ENCODE measurements around the gene PNRC2.
"Not testable (repeated sequence)": the region's sequence is repeated elsewhere in the genome, so short reads cannot be mapped to it uniquely, and the experiment has no call there.

The PNRC2 gene

GRCh38 chr1:23947366-23947765 lies 12.3 kb upstream of the PNRC2 start:
- no peak for DNase-seq (ENCODE audit: low read depth in 1 of 2, low spot score in 1 of 2)

DNA sequence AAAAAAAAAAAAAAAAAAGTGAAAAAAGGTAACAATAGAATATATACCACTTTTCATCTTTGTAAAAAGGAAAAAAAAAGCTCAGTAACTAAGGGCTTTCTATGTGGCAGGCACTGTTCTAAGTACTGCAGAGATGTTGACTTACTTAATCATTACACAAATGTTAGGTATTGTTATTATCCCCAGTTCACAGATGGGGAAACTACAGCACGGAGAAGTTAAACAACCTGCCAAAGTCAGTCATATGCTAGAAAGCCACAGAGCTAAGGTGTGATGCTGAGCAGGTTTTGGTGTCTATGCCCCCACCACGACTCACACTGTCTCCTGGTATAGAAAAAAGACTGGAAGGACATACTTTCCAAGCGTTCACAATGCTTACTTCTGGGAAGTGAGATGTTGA lies 6.6 kb upstream of the PNRC2 start:
- no peak for DNase-seq (ENCODE audit: low read depth in 1 of 2, low spot score in 1 of 2)

DNA sequence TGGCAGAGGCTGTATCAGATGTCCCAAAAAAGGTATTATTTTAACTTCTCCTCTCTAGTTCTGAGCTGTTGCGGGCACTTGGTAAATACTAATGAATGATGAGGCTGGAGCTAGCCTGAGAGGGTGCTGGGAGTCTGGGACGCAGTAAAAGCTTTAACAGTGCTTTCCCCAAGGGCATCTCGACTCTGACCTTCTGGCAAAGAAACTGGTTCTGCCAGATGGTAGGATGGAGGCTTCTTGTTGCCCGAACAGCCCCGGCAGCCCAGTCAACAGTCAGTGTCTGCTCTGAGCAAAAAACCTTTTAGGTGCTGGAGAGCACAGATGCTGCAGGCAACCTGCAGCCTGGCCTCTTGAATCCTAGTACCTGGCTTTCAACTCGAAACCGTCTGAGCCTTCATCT lies 2.5 kb upstream of the PNRC2 start:
- DNase-seq (ENCODE audit: low read depth in 1 of 2, low spot score in 1 of 2), result no peak

DNA sequence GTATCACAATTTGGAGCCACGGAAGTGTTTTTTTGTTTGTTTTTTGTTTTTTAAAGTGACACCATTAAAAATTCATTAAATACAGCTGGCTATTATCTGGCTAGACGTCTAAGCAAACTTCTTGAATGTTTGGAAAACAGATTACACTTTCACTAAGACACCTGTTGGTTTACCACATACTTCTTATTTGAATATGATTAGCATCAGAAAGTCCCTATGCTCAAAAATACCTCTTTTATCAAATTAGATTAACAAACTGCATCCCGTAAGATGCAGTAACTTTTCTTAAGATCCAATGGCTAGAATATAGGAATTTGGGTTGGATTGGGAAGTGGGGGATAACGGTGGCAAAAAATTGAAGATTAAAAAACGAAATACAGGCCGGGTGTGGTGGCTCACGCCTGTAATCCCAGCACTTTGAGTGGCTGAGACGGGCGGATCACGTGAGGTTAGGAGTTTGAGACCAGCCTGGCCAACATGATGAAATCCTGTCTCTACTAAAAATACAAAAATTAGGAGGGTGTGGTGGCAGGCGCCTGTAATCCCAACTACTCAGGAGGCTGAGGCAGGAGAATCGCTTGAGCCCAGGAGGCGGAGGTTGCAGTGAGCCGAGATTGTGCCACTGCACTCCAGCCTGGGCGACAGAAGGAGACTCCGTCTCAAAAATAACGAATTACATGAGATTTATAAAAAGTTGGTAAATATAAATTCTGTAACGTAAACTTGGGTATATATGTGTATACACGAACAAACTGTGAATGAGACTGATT lies 1.4 kb upstream of the PNRC2 start:
- DNase-seq (ENCODE audit: low read depth in 1 of 2, low spot score in 1 of 2), result not testable (repeated sequence)

DNA sequence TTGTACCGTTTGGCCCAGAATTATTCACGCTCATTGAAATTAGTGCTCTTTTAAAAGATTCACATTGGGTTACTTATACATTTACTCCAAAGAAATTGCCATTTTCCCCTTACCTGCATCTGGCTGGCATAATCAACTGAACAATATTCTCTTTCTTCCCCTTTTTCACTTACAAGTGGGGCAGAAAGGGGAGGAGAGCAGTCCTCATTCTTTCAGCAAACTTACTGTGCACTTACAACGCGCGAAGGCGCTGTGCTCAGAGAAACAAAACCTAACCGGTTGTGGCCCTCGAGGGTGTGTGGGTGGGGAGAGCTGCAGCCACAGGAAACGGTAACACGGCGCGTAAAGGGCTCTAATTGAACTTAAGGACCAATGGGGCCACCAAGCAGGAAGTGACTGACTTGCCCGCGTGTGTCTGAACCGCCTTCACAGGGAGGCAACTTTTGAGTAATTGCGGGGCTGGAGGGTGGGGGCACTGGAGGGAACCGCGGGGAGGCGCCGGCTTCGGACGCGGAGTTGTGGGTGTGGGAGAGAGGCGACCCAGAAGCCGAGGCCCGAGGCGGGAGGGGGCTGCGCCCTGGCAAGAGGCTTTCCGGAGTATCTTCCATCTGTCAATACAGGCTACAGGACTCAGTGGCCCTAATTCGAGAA lies 693 bp upstream of the PNRC2 start:
- DNase-seq (ENCODE audit: low read depth in 1 of 2, low spot score in 1 of 2), result peak; percentile 75 to 84

DNA sequence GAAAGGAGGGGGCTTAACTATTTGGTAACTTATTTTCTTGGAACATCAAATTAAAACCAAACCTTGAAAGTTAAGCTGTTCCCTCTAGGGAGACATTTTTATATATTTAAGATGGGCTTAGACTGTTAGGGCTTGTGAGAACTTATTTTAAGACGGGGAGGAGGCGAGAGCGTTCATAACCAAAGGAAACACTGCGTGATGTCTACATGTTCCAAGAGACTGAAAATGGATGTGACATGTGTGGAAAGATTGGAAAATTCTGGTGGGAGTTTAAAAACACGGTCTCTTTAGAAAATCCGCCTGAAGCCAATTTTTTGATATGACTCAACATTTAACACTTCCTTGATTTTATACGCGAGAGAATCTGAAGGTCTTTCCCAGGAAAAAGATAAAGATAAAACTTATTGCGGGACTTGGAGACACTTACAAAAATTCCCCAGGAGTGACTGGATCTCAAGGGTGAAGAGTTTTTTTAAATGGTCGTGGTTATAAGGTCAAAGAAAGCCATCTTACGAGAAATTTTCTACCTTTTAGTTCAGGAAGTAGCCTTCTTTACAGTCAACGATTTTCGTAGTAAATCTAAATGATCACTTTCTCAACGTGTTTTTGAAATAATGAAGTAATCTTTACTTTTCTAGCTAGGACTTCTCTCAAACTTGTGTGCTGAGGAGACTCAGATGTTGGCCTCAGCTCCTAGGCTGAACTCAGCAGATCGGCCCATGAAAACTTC lies 828 bp downstream of the PNRC2 start:
- DNase-seq (ENCODE audit: low read depth in 1 of 2, low spot score in 1 of 2), result no peak

DNA sequence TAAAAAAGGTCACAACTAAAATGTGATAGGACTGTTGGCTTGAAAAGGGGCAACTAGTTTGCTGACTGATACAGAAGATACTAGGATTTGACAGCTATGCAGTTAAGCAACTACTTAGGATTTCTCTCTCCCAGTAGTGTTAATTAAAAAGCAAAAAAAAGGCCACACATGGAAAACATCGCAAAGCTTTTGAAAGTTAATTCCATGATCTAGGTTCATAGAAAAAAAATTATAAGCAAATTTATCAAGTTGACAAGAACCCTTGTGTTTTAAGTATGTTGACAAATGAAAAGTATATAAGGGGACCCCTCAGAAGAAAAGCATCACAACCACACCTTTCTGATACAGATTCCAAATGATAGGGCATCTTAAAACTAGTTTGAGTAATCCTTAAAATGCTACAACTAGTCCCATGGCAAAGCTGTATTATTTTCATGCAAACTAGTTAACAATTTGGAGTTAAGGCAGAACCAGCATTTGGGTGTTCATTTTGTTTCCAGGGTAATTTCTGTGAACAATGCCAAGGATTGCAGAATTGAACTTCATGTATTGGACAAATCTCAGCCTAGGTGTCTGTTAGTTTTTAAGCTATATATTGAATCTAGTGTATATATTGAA lies 4.1 kb downstream of the PNRC2 start:
- DNase-seq (ENCODE audit: low read depth in 1 of 2, low spot score in 1 of 2), result no peak

DNA sequence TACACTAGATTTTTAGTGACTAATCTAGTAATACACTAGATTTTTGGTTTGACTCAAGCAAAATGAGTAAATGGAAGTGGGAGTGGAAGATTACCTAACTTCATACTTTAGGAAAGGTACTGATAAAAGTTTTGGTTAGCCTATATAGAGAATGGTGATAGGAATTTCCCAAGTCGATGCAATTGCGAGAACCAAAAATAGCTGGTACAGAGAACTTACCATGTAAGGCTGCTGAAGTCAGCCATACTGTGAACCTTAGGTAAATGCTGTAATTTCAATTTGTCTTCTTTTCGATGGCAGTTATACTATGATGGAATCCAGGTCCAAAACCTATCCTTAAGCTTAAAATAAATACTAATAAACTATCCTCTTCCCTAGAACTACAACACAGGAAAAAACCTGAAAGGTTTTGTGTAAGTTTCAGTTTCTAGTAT lies 4.6 kb downstream of the PNRC2 start:
- no peak for DNase-seq (ENCODE audit: low read depth in 1 of 2, low spot score in 1 of 2)

GRCh38 chr1:23964790-23965740 lies 5.4 kb downstream of the PNRC2 start:
- no peak for DNase-seq (ENCODE audit: low read depth in 1 of 2, low spot score in 1 of 2)

GRCh38 chr1:23966973-23967493 lies 7.4 kb downstream of the PNRC2 start:
- no peak for DNase-seq (ENCODE audit: low read depth in 1 of 2, low spot score in 1 of 2)

DNA sequence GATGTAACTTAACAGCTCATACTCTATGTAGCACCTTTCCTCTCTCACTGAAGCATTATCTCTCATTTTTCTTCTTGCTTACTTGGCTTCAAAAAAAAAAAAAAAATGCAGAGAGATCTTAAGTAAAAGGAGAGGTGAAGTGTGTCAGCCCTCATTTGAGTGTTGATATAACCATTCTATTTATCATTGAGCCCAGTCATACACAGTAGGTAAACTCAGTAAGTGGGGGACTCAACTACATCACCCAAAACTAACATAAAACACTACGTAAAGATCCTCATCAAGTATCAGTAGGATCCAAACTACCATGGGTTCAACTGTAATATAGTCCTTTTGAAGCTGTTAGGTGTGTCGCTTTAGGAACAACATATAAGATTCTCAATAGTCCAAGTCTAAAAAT lies 8.2 kb downstream of the PNRC2 start:
- no peak for DNase-seq (ENCODE audit: low read depth in 1 of 2, low spot score in 1 of 2)

GRCh38 chr1:23977187-23977853 lies 17.7 kb downstream of the PNRC2 start:
- no peak for DNase-seq (ENCODE audit: low read depth in 1 of 2, low spot score in 1 of 2)

- no peak for DNase-seq (ENCODE audit: low read depth in 1 of 2, low spot score in 1 of 2)
Measured at GRCh38 chr1:23977854-23978191, 18.2 kb downstream of the PNRC2 start.

- no peak for DNase-seq (ENCODE audit: low read depth in 1 of 2, low spot score in 1 of 2)
Measured at GRCh38 chr1:23978805-23979204, 19.2 kb downstream of the PNRC2 start.

DNA sequence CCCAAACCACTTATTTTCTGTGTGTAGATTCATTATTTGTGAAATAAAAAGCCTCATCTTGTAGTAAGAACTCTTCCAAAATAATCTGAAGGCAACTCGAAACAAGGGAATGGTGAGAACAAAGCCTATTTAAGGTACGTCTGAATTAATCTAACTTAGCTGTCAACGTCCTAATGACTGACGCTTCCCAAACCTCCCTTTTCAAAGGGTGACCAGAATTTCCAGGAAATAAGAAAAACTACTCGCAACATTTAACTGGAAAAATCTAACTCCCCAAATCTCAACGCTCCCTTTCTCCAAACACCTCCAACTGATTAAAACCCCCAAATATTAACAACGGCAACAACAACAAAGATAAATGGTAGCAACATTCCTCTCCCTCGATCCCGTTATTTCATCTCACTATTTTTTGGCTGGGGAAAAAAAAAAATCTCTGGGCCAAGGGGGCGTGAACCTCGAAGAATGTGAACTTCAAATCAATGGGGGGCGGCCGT lies 19.8 kb downstream of the PNRC2 start:
- DNase-seq (ENCODE audit: low read depth in 1 of 2, low spot score in 1 of 2), result no peak

- DNase-seq (ENCODE audit: low read depth in 1 of 2, low spot score in 1 of 2), result peak; percentile 93 to 96
Measured at GRCh38 chr1:23979881-23980727, 20.5 kb downstream of the PNRC2 start, which contains the start of gene SRSF10. SRSF10 (minus strand) TSS chr1:23980327; CDS start chr1:23980255, 72 bp downstream.

DNA sequence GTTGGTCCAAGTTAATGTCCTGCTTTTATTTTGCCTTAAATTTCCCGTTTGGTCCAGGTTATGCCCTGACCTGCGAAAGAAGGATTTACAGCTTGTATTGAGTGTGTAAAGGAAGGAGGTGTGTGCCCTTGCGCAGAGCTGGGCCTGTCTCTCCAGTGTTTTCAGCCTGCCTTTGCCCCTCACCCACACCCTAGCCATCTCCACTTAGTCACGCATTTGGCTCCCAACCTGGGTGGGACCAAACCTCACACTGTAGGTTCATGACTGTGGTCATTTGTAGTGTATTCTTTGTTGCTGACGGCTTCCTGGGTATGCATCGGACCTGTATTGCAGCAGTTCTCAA lies 21.1 kb downstream of the PNRC2 start:
- peak in 1 of 2 donors; percentile 22 for DNase-seq (ENCODE audit: low read depth in 1 of 2, low spot score in 1 of 2)

GRCh38 chr1:23984417-23985186 lies 25.0 kb downstream of the PNRC2 start:
- DNase-seq (ENCODE audit: low read depth in 1 of 2, low spot score in 1 of 2), result no peak

Measured in activated T-helper 1 cell treated with anti-CD3 and anti-CD28 coated beads, Interleukin-2, amount 50 U/mL, for 16 hours (primary cell).